HG03280 (cell line): Measurements from ENCODE around the gene ARID1B.
"Not testable (repeated sequence)": the region's sequence is repeated elsewhere in the genome, so short reads cannot be mapped to it uniquely, and the experiment has no call there.

Experiments used
- ATAC-seq: cut with Tn5 transposase; IDR thresholded peaks from one replicate; pipeline ENCODE4 v1.9.1; 2021; ENCODE audit warnings: mild to moderate bottlenecking, moderate library complexity; ENCODE audit not compliant: unreplicated experiment

Gene ARID1B

GRCh38 chr6:157143890-157144798, 367.0 kb downstream of the ARID1B start:
- no peak for ATAC-seq

- ATAC-seq, result no peak
Measured at GRCh38 chr6:157144859-157145568, 367.8 kb downstream of the ARID1B start.

- ATAC-seq, result no peak
Measured at GRCh38 chr6:157145656-157146285, 368.6 kb downstream of the ARID1B start.

- ATAC-seq, result not testable (repeated sequence)
Measured at GRCh38 chr6:157147054-157148026, 370.2 kb downstream of the ARID1B start.

GRCh38 chr6:157148391-157149323, 371.5 kb downstream of the ARID1B start:
- ATAC-seq, result no peak

- ATAC-seq, result no peak
Measured at GRCh38 chr6:157150076-157150475, 372.9 kb downstream of the ARID1B start.

- no peak for ATAC-seq
Measured at GRCh38 chr6:157151029-157151428, 373.9 kb downstream of the ARID1B start.

- ATAC-seq, result no peak
Measured at GRCh38 chr6:157151989-157152388, 374.8 kb downstream of the ARID1B start.

- no peak for ATAC-seq
Measured at GRCh38 chr6:157152556-157152955, 375.4 kb downstream of the ARID1B start.

- no peak for ATAC-seq
Measured at GRCh38 chr6:157155804-157156203, 378.6 kb downstream of the ARID1B start.

- ATAC-seq, result no peak
Measured at GRCh38 chr6:157157258-157157657, 380.1 kb downstream of the ARID1B start.

- no peak for ATAC-seq
Measured at GRCh38 chr6:157158456-157158855, 381.3 kb downstream of the ARID1B start.

- ATAC-seq, result no peak
Measured at GRCh38 chr6:157158897-157159296, 381.7 kb downstream of the ARID1B start.

GRCh38 chr6:157159348-157159747, 382.2 kb downstream of the ARID1B start:
- ATAC-seq, result no peak

GRCh38 chr6:157161912-157162311, 384.7 kb downstream of the ARID1B start:
- ATAC-seq, result no peak

- no peak for ATAC-seq
Measured at GRCh38 chr6:157162766-157163433, 385.7 kb downstream of the ARID1B start.

GRCh38 chr6:157163434-157164159, 386.4 kb downstream of the ARID1B start:
- ATAC-seq, result no peak

- ATAC-seq, result no peak
Measured at GRCh38 chr6:157164972-157165371, 387.8 kb downstream of the ARID1B start.
